ENCODE data around the gene C8G.
A peak's percentile ranks its signal among the peaks of the same experiment; 100 is the strongest.

Gene C8G

GRCh38 chr9:136944519-136945332 is at the start of gene C8G, which contains the start of gene FBXW5:
Gene C8G, plus strand, starts transcription at chr9:136945243. Its CDS starts 78 bp downstream, at chr9:136945321.
Gene FBXW5, minus strand, starts transcription at chr9:136944738. Its CDS starts 655 bp downstream, at chr9:136944083.
- DNase-seq: peak; percentile 98

GRCh38 chr9:136896027-136896426 is 49.0 kb upstream of the C8G start:
- DNase-seq: no peak

GRCh38 chr9:136898483-136899100 is 46.5 kb upstream of the C8G start:
- no peak for DNase-seq

- DNase-seq: no peak
Measured at GRCh38 chr9:136899196-136899595, 45.8 kb upstream of the C8G start.

- no peak for DNase-seq
Measured at GRCh38 chr9:136900556-136900955, 44.5 kb upstream of the C8G start.

GRCh38 chr9:136900988-136901515 is 44.0 kb upstream of the C8G start:
- DNase-seq: no peak

GRCh38 chr9:136901516-136902258 is 43.4 kb upstream of the C8G start:
- DNase-seq: no peak

- DNase-seq: no peak
Measured at GRCh38 chr9:136902259-136902821, 42.7 kb upstream of the C8G start.

- peak; percentile 82 for DNase-seq
Measured at GRCh38 chr9:136903041-136903554, 41.9 kb upstream of the C8G start.

GRCh38 chr9:136906266-136906665 is 38.8 kb upstream of the C8G start:
- no peak for DNase-seq

GRCh38 chr9:136907011-136907914 is 37.8 kb upstream of the C8G start:
- DNase-seq: no peak

GRCh38 chr9:136910197-136910900 is 34.7 kb upstream of the C8G start:
- no peak for DNase-seq

- no peak for DNase-seq
Measured at GRCh38 chr9:136910901-136911245, 34.2 kb upstream of the C8G start.

GRCh38 chr9:136913701-136914438 is 31.2 kb upstream of the C8G start:
- no peak for DNase-seq

GRCh38 chr9:136915632-136916329 is 29.3 kb upstream of the C8G start:
- no peak for DNase-seq

- no peak for DNase-seq
Measured at GRCh38 chr9:136916330-136917184, 28.5 kb upstream of the C8G start.

GRCh38 chr9:136917902-136918301 is 27.1 kb upstream of the C8G start:
- DNase-seq: no peak

- DNase-seq: no peak
Measured at GRCh38 chr9:136920069-136920468, 25.0 kb upstream of the C8G start.

GRCh38 chr9:136920734-136921231 is 24.3 kb upstream of the C8G start:
- DNase-seq: no peak
